Stomach smooth muscle (tissue), 2 donors: ENCODE results near the gene CELA1.
"Not testable (repeated sequence)": the region's sequence is repeated elsewhere in the genome, so short reads cannot be mapped to it uniquely, and the experiment has no call there.

ENCODE experiments used
- H3K27ac ChIP-seq: one replicate; pipeline ENCODE4 v1.7.0; 2013; ENCODE audit warnings: mild to moderate bottlenecking, low read length, inconsistent platforms
- H3K27me3 ChIP-seq, 2 donors: one replicate each; pipeline ENCODE4 v1.7.0; 2013; ENCODE audit warnings: low read length in 2 of 2; ENCODE audit not compliant: insufficient read depth in 2 of 2, control insufficient read depth in 1 of 2
- H3K36me3 ChIP-seq, 2 donors: one replicate each; pipeline ENCODE4 v1.7.0; 2013; ENCODE audit warnings: low read length in 2 of 2; ENCODE audit not compliant: control insufficient read depth in 2 of 2, insufficient read depth in 2 of 2
- H3K4me1 ChIP-seq: one replicate; pipeline ENCODE4 v1.7.0; 2013; ENCODE audit warnings: low read length; ENCODE audit not compliant: control insufficient read depth, insufficient read depth
- H3K4me3 ChIP-seq, 2 donors: one replicate each; pipeline ENCODE4 v1.7.0; 2013; ENCODE audit warnings: low read length in 2 of 2
- H3K9ac ChIP-seq, 2 donors: one replicate each; pipeline ENCODE4 v1.7.0; 2013; ENCODE audit warnings: low read length in 2 of 2, mild to moderate bottlenecking in 1 of 2
- H3K9me3 ChIP-seq, 2 donors: one replicate each; pipeline ENCODE4 v1.7.0; 2013; ENCODE audit warnings: low read length in 2 of 2; ENCODE audit not compliant: control insufficient read depth in 2 of 2
- donor health status: healthy.
- donor health status: Pancreatic carcinoma.

Gene CELA1

GRCh38 chr12:51342416-51342815 is 4.1 kb downstream of the CELA1 start:
- Histone ChIP-seq H3K9me3 (no peaks in the 10 kb centered on the region), H3K4me3 (no peak overlapping the region), H3K27me3 (no peaks in the 10 kb centered on the region), H3K4me1 (peaks cover 4% of the 10 kb centered on the region), H3K27ac (no peak overlapping the region), H3K36me3 (no peaks in the 10 kb centered on the region), H3K9ac (no peak overlapping the region)

- peak overlapping the region; percentile 55 to 68 for H3K4me3 ChIP-seq
These were observed 5.0 kb downstream of the CELA1 start for GRCh38 chr12:51341251-51342007.

GRCh38 chr12:51339750-51340149 is 6.7 kb downstream of the CELA1 start:
- Histone ChIP-seq H3K36me3 (no peaks in the 10 kb centered on the region), H3K27ac (no peak overlapping the region), H3K27me3 (no peaks in the 10 kb centered on the region), H3K4me3 (no peak overlapping the region), H3K4me1 (peaks cover 4% of the 10 kb centered on the region), H3K9me3 (no peaks in the 10 kb centered on the region), H3K9ac (no peak overlapping the region)

More at GRCh38 chr12:51341251-51342007, 5.0 kb downstream of the CELA1 start:
- no peaks in the 10 kb centered on the region for H3K27me3 ChIP-seq
- H3K9me3 ChIP-seq = no peaks in the 10 kb centered on the region
- no peak overlapping the region for H3K27ac ChIP-seq
- no peaks in the 10 kb centered on the region for H3K36me3 ChIP-seq
- H3K9ac ChIP-seq = peak overlapping the region in 1 of 2 donors; percentile 69
- peaks cover 4% of the 10 kb centered on the region for H3K4me1 ChIP-seq

- H3K27ac ChIP-seq, H3K4me3 ChIP-seq, H3K27me3 ChIP-seq, H3K36me3 ChIP-seq, H3K9ac ChIP-seq, H3K9me3 ChIP-seq, H3K4me1 ChIP-seq: not testable (repeated sequence)
These were observed 9.1 kb downstream of the CELA1 start for GRCh38 chr12:51337336-51337735.

GRCh38 chr12:51335931-51336330 is 10.5 kb downstream of the CELA1 start:
- Histone ChIP-seq H3K4me3 (no peak overlapping the region), H3K9ac (no peak overlapping the region), H3K27me3 (no peaks in the 10 kb centered on the region), H3K36me3 (no peaks in the 10 kb centered on the region), H3K9me3 (no peaks in the 10 kb centered on the region), H3K4me1 (no peaks in the 10 kb centered on the region), H3K27ac (no peak overlapping the region)

GRCh38 chr12:51334764-51335163 is 11.7 kb downstream of the CELA1 start:
- Histone ChIP-seq H3K4me3 (no peak overlapping the region), H3K36me3 (no peaks in the 10 kb centered on the region), H3K9ac (no peak overlapping the region), H3K27ac (no peak overlapping the region), H3K27me3 (no peaks in the 10 kb centered on the region), H3K9me3 (no peaks in the 10 kb centered on the region), H3K4me1 (no peaks in the 10 kb centered on the region)

GRCh38 chr12:51333536-51333935 is 12.9 kb downstream of the CELA1 start:
- H3K27ac ChIP-seq = no peak overlapping the region
- H3K36me3 ChIP-seq = no peaks in the 10 kb centered on the region
- no peaks in the 10 kb centered on the region for H3K9me3 ChIP-seq
- H3K27me3 ChIP-seq = peaks cover 0 to 1% of the 10 kb centered on the region in 2 donors
- no peaks in the 10 kb centered on the region for H3K4me1 ChIP-seq
- H3K9ac ChIP-seq = no peak overlapping the region
- no peak overlapping the region for H3K4me3 ChIP-seq

GRCh38 chr12:51330186-51330585 is 16.3 kb downstream of the CELA1 start:
- H3K4me1 ChIP-seq = no peaks in the 10 kb centered on the region
- H3K27ac ChIP-seq = no peak overlapping the region
- no peaks in the 10 kb centered on the region for H3K36me3 ChIP-seq
- H3K9me3 ChIP-seq = no peaks in the 10 kb centered on the region
- peaks cover 0 to 3% of the 10 kb centered on the region in 2 donors for H3K27me3 ChIP-seq
- H3K9ac ChIP-seq = no peak overlapping the region
- no peak overlapping the region for H3K4me3 ChIP-seq

- no peaks in the 10 kb centered on the region for H3K9me3 ChIP-seq
- H3K4me1 ChIP-seq = no peaks in the 10 kb centered on the region
- H3K36me3 ChIP-seq = no peaks in the 10 kb centered on the region
- no peak overlapping the region for H3K27ac ChIP-seq
- peaks cover 0 to 3% of the 10 kb centered on the region in 2 donors for H3K27me3 ChIP-seq
- no peak overlapping the region for H3K4me3 ChIP-seq
- H3K9ac ChIP-seq = no peak overlapping the region
These were observed 16.7 kb downstream of the CELA1 start for GRCh38 chr12:51329742-51330141.

- Histone ChIP-seq H3K4me1 (no peaks in the 10 kb centered on the region), H3K4me3 (no peak overlapping the region), H3K27ac (no peak overlapping the region), H3K27me3 (peaks cover 0 to 3% of the 10 kb centered on the region in 2 donors), H3K9me3 (no peaks in the 10 kb centered on the region), H3K36me3 (no peaks in the 10 kb centered on the region), H3K9ac (no peak overlapping the region)
These were observed 17.9 kb downstream of the CELA1 start for GRCh38 chr12:51328587-51328986.

GRCh38 chr12:51326698-51327439 is 19.6 kb downstream of the CELA1 start:
- Histone ChIP-seq H3K27me3 (peaks cover 0 to 3% of the 10 kb centered on the region in 2 donors), H3K36me3 (no peaks in the 10 kb centered on the region), H3K27ac (no peak overlapping the region), H3K4me3 (no peak overlapping the region), H3K9me3 (no peaks in the 10 kb centered on the region), H3K9ac (no peak overlapping the region), H3K4me1 (no peaks in the 10 kb centered on the region)
